Endothelial cell of umbilical vein (primary cell): ENCODE data around the gene MYL5.

Experiments
- CTCF ChIP-seq, 2 donors: IDR thresholded peaks; 1 replicate in 1 of 2; 2 replicates in 1 of 2; pipeline ENCODE4 v1.5.1; 2011; ENCODE audit warnings: low read length in 2 of 2, mild to moderate bottlenecking in 2 of 2, moderate library complexity in 2 of 2, control low read depth in 1 of 2, inconsistent platforms in 1 of 2, low read depth in 1 of 2; ENCODE audit not compliant: insufficient read depth in 1 of 2; ENCODE audit errors: extremely low read depth in 1 of 2
- EZH2 ChIP-seq: IDR thresholded peaks from 2 replicates; pipeline ENCODE4 v1.6.1; 2012; ENCODE audit warnings: borderline replicate concordance, low read depth, mild to moderate bottlenecking, moderate library complexity, low read length, inconsistent platforms; ENCODE audit not compliant: severe bottlenecking
- FOS ChIP-seq: IDR thresholded peaks from 2 replicates; pipeline ENCODE4 v1.6.1; 2011; ENCODE audit warnings: mild to moderate bottlenecking, low read length, moderate library complexity, borderline replicate concordance; ENCODE audit not compliant: insufficient read depth
- GATA2 ChIP-seq: IDR thresholded peaks from 2 replicates; pipeline ENCODE4 v1.7.0; 2011; ENCODE audit warnings: low read depth, mild to moderate bottlenecking, moderate library complexity, mixed read lengths, low read length; ENCODE audit not compliant: insufficient read length, insufficient read depth
- JUN ChIP-seq: IDR thresholded peaks from 2 replicates; pipeline ENCODE4 v1.6.1; 2011; ENCODE audit warnings: borderline replicate concordance, low read depth; ENCODE audit not compliant: insufficient read length, insufficient read depth
- MYC ChIP-seq: IDR thresholded peaks from one replicate; pipeline ENCODE4 v1.6.1; 2011; ENCODE audit warnings: mild to moderate bottlenecking, low read depth, low read length
- POLR2A ChIP-seq: IDR thresholded peaks from 2 replicates; pipeline ENCODE4 v1.6.1; 2012; ENCODE audit warnings: low read depth, mild to moderate bottlenecking, control low read depth, low read length
- POLR2AphosphoS5 ChIP-seq: IDR thresholded peaks from 2 replicates; pipeline ENCODE4 v1.6.1; 2012; ENCODE audit warnings: low read depth, mild to moderate bottlenecking, control low read depth, low read length, moderate library complexity; ENCODE audit not compliant: insufficient read depth

- TF ChIP-seq CTCF (IDR thresholded peaks at IDR 0.05; ENCODE audit: extremely low read depth in 1 of 2, insufficient read depth in 1 of 2, low read depth in 1 of 2, low read length in 2 of 2), result no peak
- TF ChIP-seq POLR2A, result no peak
- no peak for TF ChIP-seq MYC
- no peak for TF ChIP-seq GATA2
- no peak for TF ChIP-seq POLR2AphosphoS5
- TF ChIP-seq FOS, result no peak
- no peak for TF ChIP-seq EZH2
- TF ChIP-seq JUN, result no peak
Measured at GRCh38 chr4:708631-708933, 34.2 kb downstream of the MYL5 start.
